GM12878 (cell line): Measurements from ENCODE around the gene KTN1. TPM values are rescaled to one million over a fixed set of nuclear protein-coding genes. Genes with fewer than 3 reads are reported as not detected.

Experiments used
- ATAC-seq: fragments of 200-7000 bp; cut with Tn5 transposase; 3 replicates; pipeline ENCODE4 v1.9.1; 2020; ENCODE audit warnings: mild to moderate bottlenecking, moderate library complexity
- BruUV-seq: library from RNA; stranded (reverse); fragments of 400-500 nt; replicated peaks from 2 replicates; lab custom pipeline; 2021; lab: Mats Ljungman, UMichigan
- CTCF ChIA-PET: fragments of 300-600 bp; sonication (Branson Sonifier 250); formaldehyde crosslinking; extraction: SDS; loops from one replicate; lab custom pipeline; 2021; ENCODE audit warnings: inconsistent platforms; lab: Yijun Ruan, JAX
- POLR2A ChIA-PET: fragments of 350-600 bp; formaldehyde crosslinking; extraction: SDS; loops from one replicate; lab custom pipeline; 2021; ENCODE audit warnings: inconsistent platforms; lab: Charles Lee
- RAD21 ChIA-PET: fragments of 300-600 bp; sonication (Branson Sonifier 250); formaldehyde crosslinking; loops from one replicate; lab custom pipeline; 2023; ENCODE audit warnings: antibody characterized with exemption; ENCODE audit not compliant: unreplicated experiment; lab: Charles Lee
- SMC1A ChIA-PET: fragments of 300-600 bp; sonication (Branson Sonifier 250); formaldehyde crosslinking; loops from one replicate; lab custom pipeline; 2023; ENCODE audit not compliant: unreplicated experiment, uncharacterized antibody; lab: Charles Lee
- DNase-seq: peaks from one replicate; pipeline ENCODE4 v3.0.0-alpha.2; 2011; ENCODE audit warnings: low read depth, low spot score
- FAIRE-seq: peaks from 3 replicates; lab custom pipeline; 2011; peaks lifted over from hg19 to GRCh38; lab: Jason Lieb, UNC
- H2AFZ ChIP-seq: 2 replicates; pipeline ENCODE4 v1.6.0; 2011; ENCODE audit warnings: low read depth, low read length, control low read depth; ENCODE audit not compliant: control insufficient read depth
- H3K27ac ChIP-seq: 2 replicates; pipeline ENCODE4 v1.5.1; 2011; ENCODE audit warnings: control low read depth; ENCODE audit not compliant: control insufficient read depth, insufficient read depth
- H3K27me3 ChIP-seq, 2 experiments: replicated peaks in 1 of 2; 2 replicates each; pipeline versions ENCODE4 v1.6.0 to v1.6.1; 2011; ENCODE audit warnings: low read length in 1 of 2; ENCODE audit not compliant: control insufficient read depth in 2 of 2, insufficient read depth in 2 of 2
- H3K36me3 ChIP-seq, 2 experiments: 2 replicates each; pipeline ENCODE4 v1.5.1; 2011; ENCODE audit warnings: low read length in 1 of 2; ENCODE audit not compliant: control insufficient read depth in 2 of 2, insufficient read depth in 2 of 2
- H3K4me1 ChIP-seq: 2 replicates; pipeline ENCODE4 v1.6.1; 2011; ENCODE audit warnings: mild to moderate bottlenecking, low read length, moderate library complexity, mixed read lengths; ENCODE audit not compliant: control insufficient read depth, insufficient read depth
- H3K4me2 ChIP-seq: 2 replicates; pipeline ENCODE4 v1.6.0; 2011; ENCODE audit warnings: control low read depth; ENCODE audit not compliant: control insufficient read depth, insufficient read depth
- H3K4me3 ChIP-seq: fragments of 200-600 bp; sonication (generic); 2 replicates; pipeline ENCODE4 v1.5.1; 2016
- H3K79me2 ChIP-seq: 2 replicates; pipeline ENCODE4 v1.6.0; 2011; ENCODE audit warnings: low read length; ENCODE audit not compliant: control insufficient read depth, insufficient read depth
- H3K9ac ChIP-seq: 2 replicates; pipeline ENCODE4 v1.8.0; 2011; ENCODE audit warnings: low read length, control low read depth, mixed read lengths; ENCODE audit not compliant: control insufficient read depth, insufficient read depth
- H3K9me3 ChIP-seq: replicated peaks from 3 replicates; pipeline ENCODE4 v1.5.1; 2011; ENCODE audit warnings: mild to moderate bottlenecking, low read length; ENCODE audit not compliant: control insufficient read depth, insufficient read depth
- H4K20me1 ChIP-seq: 2 replicates; pipeline ENCODE4 v1.6.0; 2011; ENCODE audit not compliant: control insufficient read depth, insufficient read depth
- BCL3 ChIP-seq: IDR thresholded peaks from 2 replicates; pipeline ENCODE4 v1.6.1; 2011; ENCODE audit warnings: borderline replicate concordance, low read depth, mild to moderate bottlenecking, moderate library complexity, low read length; ENCODE audit not compliant: insufficient read depth, poor library complexity, severe bottlenecking
- BRCA1 ChIP-seq: IDR thresholded peaks from 2 replicates; pipeline ENCODE4 v1.6.1; 2011; ENCODE audit warnings: low read depth, low read length, improper control_type of control experiment
- CREM ChIP-seq: IDR thresholded peaks from 2 replicates; pipeline ENCODE4 v1.6.1; 2014; ENCODE audit warnings: antibody characterized with exemption, low read depth
- EGR1 ChIP-seq, 2 experiments: IDR thresholded peaks; 1 replicate in 1 of 2; 2 replicates in 1 of 2; pipeline ENCODE4 v1.6.1; 2011 to 2012; ENCODE audit warnings: low read depth in 2 of 2, low read length in 2 of 2, borderline replicate concordance in 1 of 2, mild to moderate bottlenecking in 1 of 2, moderate library complexity in 1 of 2
- ELK1 ChIP-seq: IDR thresholded peaks from 2 replicates; pipeline ENCODE4 v1.6.1; 2012; ENCODE audit warnings: low read depth, low read length, improper control_type of control experiment
- KAT2A ChIP-seq: conservative IDR thresholded peaks from 2 replicates; pipeline ENCODE4 v1.6.1; 2011; ENCODE audit warnings: low read depth, low read length; ENCODE audit not compliant: control insufficient read depth
- MTA3 ChIP-seq: IDR thresholded peaks from 2 replicates; pipeline ENCODE4 v1.6.1; 2012; ENCODE audit warnings: low read length, inconsistent platforms, borderline replicate concordance
- MYB ChIP-seq: fragments of 150-350 bp; IDR thresholded peaks from 2 replicates; pipeline ENCODE4 v1.6.1; 2014; ENCODE audit warnings: mild to moderate bottlenecking, low read depth, low read length, borderline replicate concordance
- PAX5 ChIP-seq: IDR thresholded peaks from 2 replicates; pipeline ENCODE4 v1.6.1; 2011; ENCODE audit warnings: low read depth, low read length, borderline replicate concordance
- PAX8 ChIP-seq: fragments of 450-650 bp; IDR thresholded peaks from 2 replicates; pipeline ENCODE4 v1.6.1; 2017; ENCODE audit warnings: mild to moderate bottlenecking, moderate library complexity
- POLR2AphosphoS2 ChIP-seq: IDR thresholded peaks from 2 replicates; pipeline ENCODE4 v1.6.1; 2011; ENCODE audit warnings: low read depth, mild to moderate bottlenecking, low read length, improper control_type of control experiment, moderate library complexity
- RBBP5 ChIP-seq: fragments of 200-600 bp; sonication (generic); conservative IDR thresholded peaks from 2 replicates; pipeline ENCODE4 v1.6.1; 2016
- SUPT20H ChIP-seq: IDR thresholded peaks from 2 replicates; pipeline ENCODE4 v1.6.1; 2011; ENCODE audit warnings: low read depth, mild to moderate bottlenecking, low read length, moderate library complexity, borderline replicate concordance; ENCODE audit not compliant: control insufficient read depth
- TARDBP ChIP-seq: IDR thresholded peaks from 2 replicates; pipeline ENCODE4 v1.6.1; 2016; ENCODE audit warnings: borderline replicate concordance
- ZNF217 ChIP-seq: fragments of 450-650 bp; IDR thresholded peaks from 2 replicates; pipeline ENCODE4 v1.6.1; 2017; ENCODE audit warnings: antibody characterized with exemption, mild to moderate bottlenecking
- WGBS: methylation state at CpG from one replicate; pipeline ENCODE4 v1.1.6; 2016; ENCODE audit warnings: low lambda C conversion rate; ENCODE audit not compliant: insufficient replicate concordance, insufficient coverage; ENCODE audit errors: missing lambda C conversion rate; 5-methylcytosine and 5-hydroxymethylcytosine counted together
- in situ Hi-C: fragments of 300-500 bp; cut with MboI; formaldehyde crosslinking; loops from 9 replicates; pipeline ENCODE4 v1.14.3; 2018; ENCODE audit warnings: mixed read lengths
- intact Hi-C: fragments of 100-400 bp; cut with micrococcal nuclease; formaldehyde crosslinking; loops from one replicate; pipeline ENCODE4 v1.14.2; 2022; ENCODE audit not compliant: unreplicated experiment
- polyA plus RNA-seq, 11 experiments: library from polyadenylated mRNA; depleted of rRNA in 4 of 11; unstranded in 6 of 11; stranded (reverse) in 5 of 11; fragments of >200 nt; fragmentation: Nextera tagmentation in 4 of 11; fragmentation: Illumina TruSeq in 1 of 11; extraction: Ambion mirVana in 4 of 11; extraction: Trizol in 1 of 11; gene quantifications; 1 replicate in 1 of 11; 2 replicates in 10 of 11; pipeline versions ENCODE4 v1.2.1 to v1.2.3, GENCODE V29; 2011 to 2016; ENCODE audit warnings: inconsistent platforms in 2 of 11, missing spikeins in 2 of 11, low read depth in 1 of 11
- total RNA-seq, 4 experiments: library from RNA; depleted of rRNA in 3 of 4; stranded (reverse); fragments of >200 nt in 3 of 4; fragmentation: Illumina TruSeq in 1 of 4; extraction: Trizol in 1 of 4; gene quantifications; 2 replicates each; pipeline versions ENCODE4 v1.2.1 to v1.2.3, GENCODE V29; 2013 to 2021

KTN1 gene
- total and polyA plus RNA-seq, 10 of the 15 experiments (the other 5 are each of a cell fraction or from before 2014, with no cell fraction given), result 50.6 to 154 (median 84.2) TPM

- FAIRE-seq, result no peak
- in situ Hi-C loops, result no loop called here
- POLR2A ChIA-PET, result no interaction called here
These were observed 7.4 kb upstream of the KTN1 start for GRCh38 chr14:55572578-55572977.

More at GRCh38 chr14:55572578-55572977, 7.4 kb upstream of the KTN1 start:
- DNase-seq, result no peak
- ChIA-PET RAD21 (interaction anchor here (1.4 kb wide), 1 partner anchor 92 kb away, joined by 3 read pairs; no protein-coding TSS in a partner anchor), SMC1A (interaction anchor here (1.0 to 2.0 kb wide), 4 partner anchors 9 to 92 kb away, joined by 3 to 8 read pairs (median 6); no protein-coding TSS in a partner anchor), CTCF (interaction anchor here (1.1 to 2.1 kb wide), 2 partner anchors 9 to 126 kb away, joined by 3 to 11 read pairs; no protein-coding TSS in a partner anchor)
- Histone ChIP-seq H3K27ac (no peak overlapping the region), H3K79me2 (no peaks in the 10 kb centered on the region), H2AFZ (no peak overlapping the region), H3K9ac (no peak overlapping the region), H3K36me3 (no peaks in the 10 kb centered on the region), H3K9me3 (no peaks in the 10 kb centered on the region), H4K20me1 (no peaks in the 10 kb centered on the region), H3K4me2 (no peak overlapping the region), H3K4me3 (no peak overlapping the region), H3K27me3 (no peaks in the 10 kb centered on the region), H3K4me1 (peaks cover 13% of the 10 kb centered on the region)
- BruUV-seq, result no TSS peak
- no peak for TF ChIP-seq CREM
- TF ChIP-seq PAX8, result no peak
- TF ChIP-seq TARDBP, result no peak
- no peak for TF ChIP-seq ELK1
- no peak for TF ChIP-seq RBBP5
- no peak for TF ChIP-seq KAT2A
- no peak for TF ChIP-seq PAX5
- TF ChIP-seq SUPT20H, result no peak
- no peak for TF ChIP-seq MYB
- TF ChIP-seq BCL3, result no peak
- TF ChIP-seq BRCA1, result no peak
- TF ChIP-seq ZNF217, result no peak
- no peak for TF ChIP-seq EGR1 (IDR thresholded peaks at IDR 0.05; ENCODE audit: borderline replicate concordance in 1 of 2, low read depth in 2 of 2, low read length in 2 of 2)
- TF ChIP-seq POLR2AphosphoS2, result no peak
- no peak for TF ChIP-seq MTA3
- WGBS, result 86% methylated on average over 4 of the region's 4 CpGs
- intact Hi-C loops, result no loop called here
- no peak for ATAC-seq
